ENCODE data around the gene BTD. TPM values are rescaled to one million over a fixed set of nuclear protein-coding genes. Genes with fewer than 3 reads are reported as not detected.

Gene BTD
- total RNA-seq, 4 donors from 2014 or later: 46.8 to 74.9 (median 56.5) TPM

GRCh38 chr3:15653321-15653720 lies 51.8 kb downstream of the BTD start:
- Histone ChIP-seq H3K4me3 (replicated peaks in 1 of 3) (no peak overlapping the region), H3K9me3 (no peaks in the 10 kb centered on the region), H3K36me3 (no peaks in the 10 kb centered on the region), H3K27me3 (no peaks in the 10 kb centered on the region), H3K4me1 (no peaks in the 10 kb centered on the region), H3K27ac (no peak overlapping the region)
- intact Hi-C loops (cut with DNase I): no loop called here
- 93 to 95% methylated on average over 3 of the region's 3 CpGs for WGBS, 2 donors
- TF ChIP-seq POLR2A (IDR thresholded peaks at IDR 0.05): no peak
- TF ChIP-seq CTCF (IDR thresholded peaks at IDR 0.05): no peak
- no peak for DNase-seq

- DNase-seq: no peak
- Histone ChIP-seq H3K27ac (no peak overlapping the region), H3K27me3 (no peaks in the 10 kb centered on the region), H3K4me3 (replicated peaks in 1 of 3) (no peak overlapping the region), H3K4me1 (no peaks in the 10 kb centered on the region), H3K9me3 (no peaks in the 10 kb centered on the region), H3K36me3 (no peaks in the 10 kb centered on the region)
- intact Hi-C loops (cut with DNase I): no loop called here
- TF ChIP-seq CTCF (IDR thresholded peaks at IDR 0.05) (no peak), POLR2A (IDR thresholded peaks at IDR 0.05) (no peak)
These were observed 52.6 kb downstream of the BTD start for GRCh38 chr3:15654127-15654526.

GRCh38 chr3:15654891-15655290 lies 53.3 kb downstream of the BTD start:
- WGBS, 2 donors: 91 to 92% methylated on average over 9 of the region's 9 CpGs
- no peaks in the 10 kb centered on the region for H3K36me3 ChIP-seq
- intact Hi-C loops (cut with DNase I): no loop called here
- H3K4me3 ChIP-seq (replicated peaks in 1 of 3): no peak overlapping the region
- no peak for DNase-seq
- H3K27me3 ChIP-seq: no peaks in the 10 kb centered on the region
- no peaks in the 10 kb centered on the region for H3K4me1 ChIP-seq
- no peaks in the 10 kb centered on the region for H3K9me3 ChIP-seq
- TF ChIP-seq CTCF (IDR thresholded peaks at IDR 0.05) (no peak), POLR2A (IDR thresholded peaks at IDR 0.05) (no peak)
- no peak overlapping the region for H3K27ac ChIP-seq

- WGBS, 2 donors: 77% methylated on average over 5 of the region's 5 CpGs
- intact Hi-C loops (cut with DNase I): no loop called here
- no peak overlapping the region for H3K27ac ChIP-seq
- DNase-seq: no peak
- H3K36me3 ChIP-seq: no peaks in the 10 kb centered on the region
- no peaks in the 10 kb centered on the region for H3K9me3 ChIP-seq
- H3K27me3 ChIP-seq: no peaks in the 10 kb centered on the region
- no peak overlapping the region for H3K4me3 ChIP-seq (replicated peaks in 1 of 3)
- no peaks in the 10 kb centered on the region for H3K4me1 ChIP-seq
- no peak for TF ChIP-seq CTCF (IDR thresholded peaks at IDR 0.05)
- TF ChIP-seq POLR2A (IDR thresholded peaks at IDR 0.05): no peak
These were observed 54.8 kb downstream of the BTD start for GRCh38 chr3:15656342-15656741.

GRCh38 chr3:15657016-15657415 lies 55.5 kb downstream of the BTD start:
- no peaks in the 10 kb centered on the region for H3K36me3 ChIP-seq

More at GRCh38 chr3:15657016-15657415, 55.5 kb downstream of the BTD start:
- intact Hi-C loops (cut with DNase I): no loop called here
- no peak for DNase-seq
- no peaks in the 10 kb centered on the region for H3K9me3 ChIP-seq
- H3K27ac ChIP-seq: no peak overlapping the region
- H3K27me3 ChIP-seq: no peaks in the 10 kb centered on the region
- TF ChIP-seq POLR2A (IDR thresholded peaks at IDR 0.05) (no peak), CTCF (IDR thresholded peaks at IDR 0.05) (no peak)
- H3K4me1 ChIP-seq: no peaks in the 10 kb centered on the region
- no peak overlapping the region for H3K4me3 ChIP-seq (replicated peaks in 1 of 3)

Measured in thyroid gland (tissue), 4 donors.